Measurements from ENCODE around the gene POLR2L. TPM values are rescaled to one million over a fixed set of nuclear protein-coding genes. Genes with fewer than 3 reads are reported as not detected.
A peak's percentile ranks its signal among the peaks of the same experiment; 100 is the strongest.

Gene POLR2L
- total RNA-seq, 1 experiment from 2014 or later: 397 TPM

GRCh38 chr11:809287-810039, 32.9 kb downstream of the POLR2L start, which contains the start of gene RPLP2:
Gene RPLP2, plus strand, starts transcription at chr11:809967. Its CDS starts 268 bp downstream, at chr11:810235.
- in situ Hi-C loops (cut with HindIII; ENCODE audit: low pct_unique_long_range_greater_than_20kb, low sequenced_read_pairs): no loop called here
- peak; percentile 96 for DNase-seq (ENCODE audit: low read depth, low spot score)

DNA sequence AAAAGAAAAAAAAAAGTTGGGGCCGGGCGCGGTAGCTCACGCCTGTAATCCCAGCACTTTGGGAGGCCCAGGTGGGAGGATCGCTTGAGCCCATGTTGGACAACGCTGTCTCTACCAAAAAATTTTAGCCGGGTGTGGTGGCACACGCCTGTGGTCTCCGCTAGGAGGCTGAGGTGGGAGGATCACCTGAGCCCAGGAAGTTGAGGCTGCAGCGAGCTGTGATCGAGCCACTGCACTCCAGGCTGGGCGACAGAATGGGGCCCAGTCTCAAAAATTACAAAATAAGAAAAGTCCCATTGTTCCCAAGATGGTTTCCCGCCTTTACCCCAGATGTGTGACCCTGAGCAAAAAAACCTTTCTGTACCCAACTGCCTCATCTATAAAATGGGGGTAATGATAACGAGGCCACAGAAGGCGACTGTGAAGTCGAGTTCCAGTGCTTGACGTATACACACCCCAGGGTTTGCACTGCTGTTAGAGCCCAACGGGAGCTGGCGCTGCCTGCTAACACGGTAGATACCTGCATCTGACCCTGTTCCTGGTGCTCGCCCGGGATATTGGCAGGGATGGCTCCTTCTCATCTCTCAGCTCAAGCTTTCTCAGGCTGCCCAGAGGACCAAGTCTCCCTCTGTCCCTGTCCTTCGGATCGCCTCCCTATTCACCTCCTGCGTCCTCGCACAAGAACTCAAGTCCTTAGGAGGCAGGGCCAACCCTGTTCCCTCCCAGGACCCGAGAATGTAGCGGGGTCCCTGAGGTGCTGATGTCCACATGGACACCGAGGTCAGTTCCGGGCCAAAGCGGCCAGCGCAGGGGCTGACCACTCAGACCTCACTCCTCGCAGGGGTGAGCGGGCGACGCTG, 33.7 kb downstream of the POLR2L start:
- DNase-seq (ENCODE audit: low read depth, low spot score): no peak
- in situ Hi-C loops (cut with HindIII; ENCODE audit: low pct_unique_long_range_greater_than_20kb, low sequenced_read_pairs): no loop called here

GRCh38 chr11:804599-804964, 37.7 kb downstream of the POLR2L start:
- in situ Hi-C loops (cut with HindIII; ENCODE audit: low pct_unique_long_range_greater_than_20kb, low sequenced_read_pairs): no loop called here
- DNase-seq (ENCODE audit: low read depth, low spot score): no peak

GRCh38 chr11:803770-804598, 38.3 kb downstream of the POLR2L start:
- in situ Hi-C loops (cut with HindIII; ENCODE audit: low pct_unique_long_range_greater_than_20kb, low sequenced_read_pairs): no loop called here
- no peak for DNase-seq (ENCODE audit: low read depth, low spot score)

DNA sequence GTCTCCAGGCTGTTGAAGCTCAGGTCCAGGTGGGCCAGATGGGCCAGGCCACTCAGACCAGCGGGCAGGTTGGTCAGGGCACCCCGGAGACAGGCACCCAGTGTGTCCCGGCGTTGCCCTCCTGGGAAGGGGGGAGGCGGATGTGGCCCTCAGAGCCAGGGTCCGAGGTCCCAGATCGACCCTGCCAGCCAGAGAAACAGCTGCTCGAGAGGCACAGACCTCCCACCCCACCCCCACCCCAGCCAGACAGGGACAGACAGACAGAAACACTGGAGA, 38.9 kb downstream of the POLR2L start:
- no peak for DNase-seq (ENCODE audit: low read depth, low spot score)
- in situ Hi-C loops (cut with HindIII; ENCODE audit: low pct_unique_long_range_greater_than_20kb, low sequenced_read_pairs): no loop called here

DNA sequence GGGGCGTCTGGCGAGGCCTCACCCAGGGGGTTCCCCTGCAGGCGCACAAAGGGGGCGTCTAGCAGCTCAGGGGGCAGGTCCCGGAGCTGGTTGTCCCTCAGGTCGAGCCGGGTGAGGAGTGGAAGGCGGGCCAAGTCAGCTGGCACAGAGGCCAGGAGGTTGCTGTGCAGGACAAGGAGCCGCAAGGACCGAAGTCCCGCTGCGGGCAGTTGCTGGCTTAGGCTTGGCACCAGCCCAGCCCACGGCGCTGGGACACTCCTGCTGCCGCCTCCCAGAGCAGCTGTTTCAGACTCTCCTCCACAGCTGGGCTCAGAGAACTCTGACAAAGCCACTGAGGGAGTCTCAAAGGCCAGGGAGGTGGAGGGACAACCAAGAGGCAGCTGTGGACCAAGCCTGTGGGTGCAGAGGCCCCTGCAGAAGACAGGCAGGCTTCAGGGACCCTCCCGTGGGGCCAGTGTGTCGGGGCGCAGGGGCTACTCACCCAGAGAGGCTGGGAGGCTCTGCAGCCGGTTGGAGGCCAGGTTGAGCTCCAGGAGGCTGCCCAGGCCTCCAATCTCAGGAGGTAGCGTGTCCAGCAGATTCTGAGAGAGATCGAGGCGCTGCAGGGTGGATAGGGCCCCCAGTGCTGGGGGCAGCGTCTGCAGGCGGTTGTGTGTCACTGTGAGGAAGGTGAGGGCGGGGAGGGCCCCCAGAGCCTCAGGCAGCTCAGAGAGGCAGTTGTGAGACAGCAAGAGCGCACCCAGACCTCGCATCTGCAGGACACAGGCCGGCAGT, 39.4 kb downstream of the POLR2L start:
- in situ Hi-C loops (cut with HindIII; ENCODE audit: low pct_unique_long_range_greater_than_20kb, low sequenced_read_pairs): no loop called here
- DNase-seq (ENCODE audit: low read depth, low spot score): no peak

GRCh38 chr11:802018-802617, 40.2 kb downstream of the POLR2L start:
- in situ Hi-C loops (cut with HindIII; ENCODE audit: low pct_unique_long_range_greater_than_20kb, low sequenced_read_pairs): no loop called here
- no peak for DNase-seq (ENCODE audit: low read depth, low spot score)

- in situ Hi-C loops (cut with HindIII; ENCODE audit: low pct_unique_long_range_greater_than_20kb, low sequenced_read_pairs): no loop called here
- DNase-seq (ENCODE audit: low read depth, low spot score): no peak
Measured at GRCh38 chr11:801097-801780, 41.1 kb downstream of the POLR2L start.

DNA sequence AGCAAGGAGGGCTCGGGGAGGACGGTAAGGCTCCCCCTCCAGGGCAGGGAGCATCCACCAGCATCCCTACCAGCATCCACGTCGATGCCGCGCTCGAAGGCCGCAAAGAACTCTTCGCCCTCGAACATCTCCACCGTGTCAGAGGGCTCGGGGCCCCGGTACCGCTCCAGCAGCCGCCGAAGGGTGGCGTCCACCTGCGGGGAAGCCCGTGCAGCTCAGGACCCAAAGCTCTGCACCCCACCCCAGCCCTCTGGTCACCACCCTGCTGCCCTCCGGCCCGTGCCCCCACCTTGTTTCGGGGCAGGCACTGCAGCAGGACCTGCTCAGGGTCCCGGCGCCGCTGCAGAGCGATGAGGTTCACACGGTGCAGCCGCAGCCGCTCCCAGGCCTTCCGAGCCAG, 41.9 kb downstream of the POLR2L start:
- no peak for DNase-seq (ENCODE audit: low read depth, low spot score)
- in situ Hi-C loops (cut with HindIII; ENCODE audit: low pct_unique_long_range_greater_than_20kb, low sequenced_read_pairs): no loop called here

DNA sequence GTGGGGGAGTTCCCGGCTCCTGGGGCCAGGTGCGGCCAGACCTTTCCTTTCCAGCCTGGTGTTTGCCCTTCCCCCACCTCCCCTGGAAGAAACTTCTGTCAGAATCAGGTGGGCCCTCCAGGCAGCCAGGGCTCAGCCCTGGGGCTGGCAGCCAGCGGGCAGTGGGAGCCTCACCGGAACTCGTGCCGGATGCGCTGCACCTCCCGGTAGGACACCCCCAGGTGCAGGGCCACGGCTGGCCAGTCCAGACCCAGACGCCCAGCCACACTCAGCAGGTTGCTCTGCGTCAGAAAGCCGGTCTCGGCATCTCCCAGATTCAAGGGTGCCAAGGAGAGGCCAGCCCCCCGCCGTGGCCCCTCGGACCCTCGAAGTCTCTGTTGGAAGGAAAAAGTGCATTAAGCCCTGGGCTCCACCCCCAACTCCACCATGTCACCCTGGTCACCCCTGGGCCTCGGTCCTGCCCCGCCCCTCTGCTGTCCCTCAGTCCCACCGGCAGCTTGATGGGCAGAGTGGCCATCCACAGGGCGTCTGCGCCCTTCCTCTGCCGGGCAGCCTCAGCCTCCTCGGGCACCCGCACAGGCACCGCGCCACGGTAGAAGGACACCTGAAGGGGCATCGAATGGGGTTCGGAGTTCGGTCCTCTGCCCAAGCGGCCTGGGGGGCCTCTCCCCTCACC, 42.5 kb downstream of the POLR2L start:
- DNase-seq (ENCODE audit: low read depth, low spot score): no peak
- in situ Hi-C loops (cut with HindIII; ENCODE audit: low pct_unique_long_range_greater_than_20kb, low sequenced_read_pairs): no loop called here

GRCh38 chr11:798093-798713, 44.1 kb downstream of the POLR2L start, which contains the start of gene SLC25A22:
Gene SLC25A22, minus strand, starts transcription at chr11:798281. Its CDS starts 3,275 bp downstream, at chr11:795006.
- DNase-seq (ENCODE audit: low read depth, low spot score): peak; percentile 76
- in situ Hi-C loops (cut with HindIII; ENCODE audit: low pct_unique_long_range_greater_than_20kb, low sequenced_read_pairs): no loop called here

DNA sequence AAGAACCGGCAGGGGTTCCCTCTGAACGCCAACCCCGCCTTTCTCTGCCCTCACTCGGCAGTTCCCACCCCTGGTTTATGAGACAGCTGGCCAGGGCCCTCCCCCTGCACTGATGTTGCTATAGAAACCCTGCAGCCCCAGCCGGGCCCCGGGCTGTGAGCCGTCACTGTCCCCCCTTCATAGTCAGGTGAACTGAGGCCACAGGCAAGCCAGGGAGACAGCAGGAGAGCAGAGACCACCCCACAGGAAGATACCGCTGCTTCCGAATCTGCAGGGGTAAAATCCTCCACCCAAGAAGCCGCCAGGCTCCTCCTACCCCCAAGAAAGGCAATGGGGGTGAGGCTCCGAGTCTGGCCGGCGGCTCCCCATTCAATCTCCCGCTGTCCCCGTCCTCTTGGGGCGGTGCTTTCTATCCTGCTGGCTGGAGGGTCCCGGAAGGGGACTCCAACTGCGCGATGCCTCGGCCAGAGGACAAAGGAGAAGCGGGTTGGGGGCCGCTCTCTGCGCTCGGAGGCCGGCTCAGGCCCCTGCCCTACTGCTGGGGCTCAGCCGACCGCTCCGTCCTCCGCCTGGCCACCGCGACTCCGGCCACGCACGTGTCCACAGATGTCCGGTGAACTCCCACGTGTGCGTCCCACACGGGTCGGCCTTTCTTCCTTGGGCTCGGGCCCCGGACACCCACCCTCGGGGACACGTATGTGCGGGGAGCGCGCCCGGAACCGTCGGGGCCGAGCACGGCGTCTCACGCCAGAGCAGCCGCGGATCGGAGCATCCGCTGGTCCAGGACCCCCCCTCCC, 44.8 kb downstream of the POLR2L start:
- in situ Hi-C loops (cut with HindIII; ENCODE audit: low pct_unique_long_range_greater_than_20kb, low sequenced_read_pairs): no loop called here

DNA sequence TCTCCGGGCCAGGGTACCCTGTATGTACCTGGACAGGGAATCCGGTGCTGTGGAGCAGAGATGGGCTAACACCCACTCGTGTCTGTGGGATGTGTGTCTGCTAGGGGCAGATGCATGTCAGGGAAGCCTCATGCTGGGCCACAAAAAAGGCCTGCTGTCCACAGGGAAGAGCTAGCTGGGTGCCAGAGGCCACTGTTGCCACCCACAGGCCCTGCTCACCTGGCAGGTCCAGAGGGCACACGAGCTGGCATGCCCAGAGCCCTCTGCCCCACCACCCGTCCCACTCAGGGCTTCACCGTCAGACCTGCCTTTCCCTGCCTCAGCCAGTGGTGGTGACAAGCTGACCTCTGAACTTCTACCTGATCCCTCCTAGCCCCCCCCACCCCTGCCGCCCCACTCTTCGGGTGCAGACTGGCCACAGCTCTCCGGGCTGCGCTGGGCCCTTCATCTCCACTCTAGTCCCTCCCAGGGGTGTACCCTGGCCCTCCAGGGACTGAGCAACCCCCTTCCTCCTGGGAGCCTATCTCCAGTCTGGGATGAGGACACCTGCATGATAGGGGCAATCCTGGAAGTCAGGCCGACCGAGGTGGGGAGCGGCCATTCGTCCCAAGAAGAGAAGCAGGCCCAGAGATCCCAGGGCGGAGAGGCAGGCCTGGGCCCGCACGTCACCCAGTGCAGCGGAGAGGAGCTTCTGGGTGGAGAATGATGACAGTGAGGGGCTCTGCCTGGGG, 45.6 kb downstream of the POLR2L start:
- DNase-seq (ENCODE audit: low read depth, low spot score): no peak
- in situ Hi-C loops (cut with HindIII; ENCODE audit: low pct_unique_long_range_greater_than_20kb, low sequenced_read_pairs): no loop called here

More for the DNA sequence above, 44.8 kb downstream of the POLR2L start:
- peak; percentile 65 for DNase-seq (ENCODE audit: low read depth, low spot score)
